Activated CD4-positive, alpha-beta T cell treated with anti-CD3 and anti-CD28 coated beads for 24 hours (primary cell): Measurements from ENCODE around the gene ATXN7L3.
"Not testable (repeated sequence)": the region's sequence is repeated elsewhere in the genome, so short reads cannot be mapped to it uniquely, and the experiment has no call there.

ENCODE experiments used
- DNase-seq, 2 donors: peaks; one replicate each; pipeline ENCODE4 v3.0.0-alpha.2; 2020; ENCODE audit warnings: low read depth in 2 of 2

Gene ATXN7L3

GRCh38 chr17:44176257-44176656, 23.4 kb downstream of the ATXN7L3 start:
- no peak for DNase-seq

- no peak for DNase-seq
Measured at GRCh38 chr17:44174427-44174826, 25.3 kb downstream of the ATXN7L3 start.

- DNase-seq = no peak
Measured at GRCh38 chr17:44171931-44172455, 27.7 kb downstream of the ATXN7L3 start.

- no peak for DNase-seq
Measured at GRCh38 chr17:44170499-44171201, 29.0 kb downstream of the ATXN7L3 start, which contains the start of gene ASB16. Gene ASB16, plus strand, starts transcription at chr17:44170704. Its CDS starts 86 bp downstream, at chr17:44170790.

GRCh38 chr17:44170135-44170498, 29.6 kb downstream of the ATXN7L3 start:
- DNase-seq = no peak

- DNase-seq = no peak
Measured at GRCh38 chr17:44167181-44167861, 32.4 kb downstream of the ATXN7L3 start.

- no peak for DNase-seq
Measured at GRCh38 chr17:44164476-44164875, 35.2 kb downstream of the ATXN7L3 start.

GRCh38 chr17:44159519-44160210, 40.0 kb downstream of the ATXN7L3 start:
- DNase-seq = no peak

- DNase-seq = no peak
Measured at GRCh38 chr17:44155488-44155887, 44.2 kb downstream of the ATXN7L3 start.

GRCh38 chr17:44152875-44153274, 46.8 kb downstream of the ATXN7L3 start:
- DNase-seq = no peak

GRCh38 chr17:44149750-44150329, 49.8 kb downstream of the ATXN7L3 start:
- no peak for DNase-seq

GRCh38 chr17:44149066-44149465, 50.6 kb downstream of the ATXN7L3 start:
- DNase-seq = not testable (repeated sequence)

- DNase-seq = no peak
Measured at GRCh38 chr17:44147812-44148211, 51.9 kb downstream of the ATXN7L3 start.

- no peak for DNase-seq
Measured at GRCh38 chr17:44146375-44147346, 53.0 kb downstream of the ATXN7L3 start.

- no peak for DNase-seq
Measured at GRCh38 chr17:44144966-44145739, 54.5 kb downstream of the ATXN7L3 start.

GRCh38 chr17:44143921-44144320, 55.8 kb downstream of the ATXN7L3 start:
- DNase-seq = not testable (repeated sequence)
